Left ventricle myocardium superior (tissue), 1 donor: ENCODE measurements around the gene TOMM22. TPM values are rescaled to one million over a fixed set of nuclear protein-coding genes. Genes with fewer than 3 reads are reported as not detected.
"Not testable (repeated sequence)": the region's sequence is repeated elsewhere in the genome, so short reads cannot be mapped to it uniquely, and the experiment has no call there.

ENCODE experiments used
- ATAC-seq: fragments of 200-7000 bp; cut with Tn5 transposase; one replicate; pipeline ENCODE4 v1.9.1; 2020; ENCODE audit warnings: mild to moderate bottlenecking, moderate library complexity
- DNase-seq: peaks from one replicate; pipeline ENCODE4 v3.0.0-alpha.2; 2020
- intact Hi-C: fragments of 100-400 bp; cut with micrococcal nuclease; formaldehyde crosslinking; loops from one replicate; pipeline ENCODE4 v1.11.0; 2022
- long read RNA-seq: library from polyadenylated mRNA; unstranded; transcript quantifications from one replicate; pipeline ENCODE4 v2.0.0, GENCODE V29; 2021
- total RNA-seq: library from RNA; stranded (reverse); fragmentation: NEBNext Ultra II Directional; extraction: Animal tissue kit (Norgen Biotek cat#: 25700); gene quantifications from one replicate; pipeline ENCODE4 v1.2.1, GENCODE V29; 2021
- donor health status: DM: no; HTN: yes; CAD: no; lungs with severe emphysema.

The TOMM22 gene
- 65.5 TPM for total RNA-seq
- long read RNA-seq, transcript TOMM22-201 (4 exons, 2,040 nt), result major isoform, 56 of 62 reads
- long read RNA-seq, partial matches to known transcripts, result 0 of 62 reads
- long read RNA-seq, other reads (novel, unspliced or antisense), result 5 of 62 reads

DNA sequence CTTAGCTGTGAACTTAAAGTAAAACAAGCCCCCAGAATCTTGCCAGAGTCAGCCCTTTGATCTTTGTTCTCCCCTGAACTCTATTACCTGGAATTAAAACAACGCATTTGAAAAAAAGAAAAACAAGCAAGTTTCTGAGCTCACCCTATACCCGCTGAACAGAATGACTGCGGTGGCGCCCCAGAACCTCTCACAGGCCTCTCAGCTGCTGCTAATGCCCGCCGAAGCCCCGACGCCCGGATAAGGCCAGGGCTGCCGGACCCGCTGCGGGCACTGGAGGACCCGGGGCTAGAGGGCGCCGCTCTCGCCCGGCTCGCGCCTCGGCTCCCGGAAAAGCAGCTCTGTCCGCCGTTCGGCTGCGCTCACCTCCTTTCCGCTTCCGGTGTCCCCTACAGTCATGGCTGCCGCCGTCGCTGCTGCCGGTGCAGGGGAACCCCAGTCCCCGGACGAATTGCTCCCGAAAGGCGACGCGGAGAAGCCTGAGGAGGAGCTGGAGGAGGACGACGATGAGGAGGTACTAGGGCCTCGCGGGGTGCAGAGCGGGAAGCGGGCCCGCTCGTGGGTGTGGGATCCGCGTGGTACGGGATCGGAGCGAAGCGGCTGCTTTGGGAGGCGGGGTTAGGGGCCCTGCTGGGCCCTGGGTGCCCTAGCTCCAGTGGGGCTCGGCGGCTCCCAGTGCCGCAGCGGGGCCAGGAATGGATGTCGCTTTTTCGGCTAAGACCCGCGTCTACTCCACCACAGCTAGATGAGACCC lies at the start of gene TOMM22:
Gene TOMM22 (plus strand): TSS at position 376 of the 754 bp plus-strand sequence. CDS start 22 bp downstream, at position 398.
- peak; percentile 93 for DNase-seq
- intact Hi-C loops, result no loop called here
- ATAC-seq, result peak; percentile 99

DNA sequence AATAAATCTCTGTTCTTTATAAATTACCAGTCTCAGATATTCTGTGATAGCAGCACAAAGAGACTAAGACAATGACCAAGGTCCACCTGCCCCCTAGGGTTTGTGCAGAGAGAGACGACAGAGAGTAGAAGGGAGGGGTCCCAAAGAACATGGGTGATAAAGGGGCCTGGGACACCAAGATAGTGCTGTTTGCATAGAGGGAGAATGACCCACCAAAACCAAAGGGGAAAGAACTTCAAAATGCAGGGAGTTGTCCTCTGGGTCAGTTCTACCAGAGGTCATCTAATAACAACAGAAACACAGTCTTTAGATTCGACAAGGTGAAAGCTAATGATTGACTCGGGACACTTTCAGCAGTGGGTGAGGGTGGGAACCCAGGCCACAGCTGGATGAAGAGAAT lies 49.2 kb upstream of the TOMM22 start:
- intact Hi-C loops, result no loop called here
- DNase-seq (no peak), ATAC-seq (no peak)

DNA sequence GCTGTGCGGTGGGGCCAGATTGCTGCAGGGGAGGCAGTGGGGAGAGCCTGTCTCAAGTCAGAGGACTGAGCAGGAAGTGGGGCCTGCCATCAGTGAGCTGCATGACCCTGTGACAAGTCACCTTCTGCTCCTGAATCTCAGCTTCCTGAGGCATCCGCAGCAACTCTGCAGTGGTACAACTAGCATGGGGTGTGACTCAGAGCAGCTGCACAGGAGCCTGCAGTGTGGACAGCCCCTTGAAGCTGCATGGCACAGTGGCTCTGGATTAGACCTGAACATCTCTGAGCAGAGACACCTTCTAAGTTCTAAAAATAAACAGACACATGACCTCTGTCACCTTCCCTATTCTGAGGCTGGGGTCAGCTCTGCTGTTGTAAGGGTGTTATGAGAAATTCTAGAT lies 43.5 kb upstream of the TOMM22 start:
- intact Hi-C loops, result no loop called here
- DNase-seq (no peak), ATAC-seq (no peak)

DNA sequence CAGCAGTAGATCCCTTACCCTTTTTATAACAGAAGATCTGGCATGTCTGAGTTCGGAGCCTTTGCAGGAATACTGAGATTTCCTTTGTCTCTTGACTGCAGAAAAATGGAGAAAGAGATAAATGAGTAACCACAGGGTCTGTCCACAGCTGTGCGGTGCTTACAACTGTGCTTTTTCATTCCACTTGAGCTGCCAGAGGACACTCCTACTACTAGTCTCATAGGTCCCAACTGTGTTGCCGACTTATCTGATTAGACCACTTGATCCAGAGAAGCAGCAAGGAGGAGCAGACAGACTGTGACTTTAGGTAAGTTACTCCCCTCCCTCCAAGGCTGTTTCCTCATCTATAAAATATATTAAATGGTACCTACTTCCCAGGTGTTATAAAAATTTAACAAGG lies 43.0 kb upstream of the TOMM22 start:
- no peak for ATAC-seq
- intact Hi-C loops, result no loop called here
- no peak for DNase-seq

DNA sequence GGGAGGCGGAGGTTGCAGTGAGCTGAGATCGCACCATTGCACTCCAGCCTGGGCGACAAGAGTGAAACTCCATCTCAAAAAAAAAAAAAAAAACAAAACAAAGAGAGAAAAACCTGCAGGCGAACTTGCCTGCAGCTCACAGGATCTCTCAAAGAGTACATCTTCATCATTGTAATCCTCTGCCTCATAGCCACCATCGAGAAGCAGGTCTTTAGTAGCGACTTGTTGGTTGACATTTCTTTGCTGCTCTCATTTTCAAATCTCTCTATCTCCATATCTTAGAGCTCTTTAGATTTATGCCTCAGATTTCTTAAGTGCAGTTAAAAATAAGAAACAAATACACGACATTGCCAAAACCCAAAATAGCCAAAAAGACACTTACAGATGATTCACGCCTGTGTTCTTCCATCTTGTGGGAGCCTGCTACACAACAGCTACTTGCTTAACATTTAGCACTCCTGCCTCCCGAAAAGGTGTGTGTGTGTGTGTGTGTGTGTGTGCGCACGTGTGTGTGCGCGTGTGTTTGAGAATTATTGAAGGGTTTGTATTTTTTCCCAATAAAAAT lies 40.2 kb upstream of the TOMM22 start:
- intact Hi-C loops, result no loop called here
- no peak for ATAC-seq

DNA sequence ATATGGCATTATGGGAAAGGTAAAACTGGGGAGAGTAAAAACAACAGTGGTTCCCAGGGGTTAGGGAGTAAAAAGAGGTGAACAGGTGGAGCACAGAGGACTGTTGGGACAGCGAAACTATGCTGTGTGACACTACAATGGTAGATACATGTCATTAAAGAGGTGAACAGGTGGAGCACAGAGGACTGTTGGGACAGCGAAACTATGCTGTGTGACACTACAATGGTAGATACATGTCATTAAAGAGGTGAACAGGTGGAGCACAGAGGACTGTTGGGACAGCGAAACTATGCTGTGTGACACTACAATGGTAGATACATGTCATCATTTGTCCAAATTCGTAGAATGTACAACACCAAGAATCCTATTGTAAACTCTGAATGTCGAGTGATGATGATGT lies 37.5 kb upstream of the TOMM22 start:
- DNase-seq, intact Hi-C loops, ATAC-seq: not testable (repeated sequence)

More for the DNA sequence above, 40.2 kb upstream of the TOMM22 start:
- DNase-seq, result no peak

DNA sequence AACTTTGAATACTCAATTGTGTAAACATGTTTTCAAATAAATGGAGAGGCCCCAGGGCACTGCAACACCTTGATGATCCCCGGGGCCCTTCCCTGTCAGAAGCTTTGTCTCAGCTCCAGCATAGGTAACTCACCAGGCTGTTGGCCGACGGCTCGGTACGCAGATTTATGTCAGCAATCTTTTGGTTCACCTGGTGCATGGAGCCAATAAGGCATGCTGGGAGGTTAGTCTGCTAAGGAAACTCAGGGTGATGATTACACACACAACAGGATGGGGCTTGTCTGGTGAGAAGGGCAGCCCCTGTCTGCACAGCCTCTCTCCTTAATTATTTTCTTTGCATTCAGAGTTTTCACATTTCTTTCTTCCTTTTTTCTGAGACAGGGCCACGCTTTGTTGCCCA lies 36.3 kb upstream of the TOMM22 start:
- DNase-seq (no peak), ATAC-seq (no peak)
- intact Hi-C loops, result no loop called here

DNA sequence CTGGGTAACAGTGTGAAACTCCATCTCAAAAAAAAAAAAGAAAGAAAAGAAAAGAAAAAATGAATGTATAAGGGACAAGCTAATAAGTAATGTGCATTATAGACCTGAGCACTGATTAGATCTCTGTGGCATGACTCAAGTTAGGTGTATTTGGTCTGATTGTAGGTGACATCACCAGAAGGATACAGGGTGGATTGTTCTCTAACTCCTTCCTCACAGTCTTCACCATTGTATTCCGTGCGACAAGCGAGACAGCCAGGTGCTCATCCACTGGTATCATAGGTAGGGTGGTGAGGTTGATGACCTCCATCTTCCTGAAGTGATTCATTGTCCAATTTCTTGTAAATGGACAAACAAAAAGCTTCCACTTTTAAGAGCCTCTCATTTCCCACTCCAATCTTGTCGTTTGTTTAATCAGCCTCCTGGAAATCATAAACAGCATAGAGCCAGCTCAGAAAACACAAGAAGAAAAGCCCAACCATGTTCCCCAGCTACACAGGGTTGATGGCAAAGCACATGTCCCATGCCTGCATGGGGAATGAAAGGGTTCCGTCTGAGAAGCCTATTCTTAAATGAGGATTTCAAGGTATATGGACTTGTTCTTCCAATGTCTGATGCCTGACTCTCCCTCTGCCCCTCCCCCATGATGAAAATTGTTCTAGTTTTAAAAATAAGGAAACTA lies 31.8 kb upstream of the TOMM22 start:
- no peak for ATAC-seq
- intact Hi-C loops, result no loop called here
- no peak for DNase-seq

DNA sequence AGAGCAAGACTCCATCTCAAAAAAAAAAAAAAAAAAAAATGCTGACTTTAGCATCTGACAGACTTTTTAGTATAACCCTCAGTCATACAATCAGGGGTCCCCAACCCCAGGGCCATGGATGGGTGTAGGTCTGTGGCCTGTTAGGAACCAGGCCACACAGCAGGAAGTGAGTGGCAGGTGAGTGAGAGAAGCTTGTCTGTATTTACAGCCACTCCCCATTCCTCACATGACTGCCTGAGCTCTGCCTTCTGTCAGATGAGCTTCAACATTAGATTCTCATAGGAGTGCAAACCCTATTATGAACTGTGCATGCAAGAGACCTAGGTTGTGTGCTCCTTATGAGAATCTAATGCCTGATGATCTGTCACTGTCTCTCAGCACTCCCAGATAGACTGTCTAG lies 28.9 kb upstream of the TOMM22 start:
- DNase-seq, result no peak
- intact Hi-C loops, result no loop called here
- no peak for ATAC-seq

DNA sequence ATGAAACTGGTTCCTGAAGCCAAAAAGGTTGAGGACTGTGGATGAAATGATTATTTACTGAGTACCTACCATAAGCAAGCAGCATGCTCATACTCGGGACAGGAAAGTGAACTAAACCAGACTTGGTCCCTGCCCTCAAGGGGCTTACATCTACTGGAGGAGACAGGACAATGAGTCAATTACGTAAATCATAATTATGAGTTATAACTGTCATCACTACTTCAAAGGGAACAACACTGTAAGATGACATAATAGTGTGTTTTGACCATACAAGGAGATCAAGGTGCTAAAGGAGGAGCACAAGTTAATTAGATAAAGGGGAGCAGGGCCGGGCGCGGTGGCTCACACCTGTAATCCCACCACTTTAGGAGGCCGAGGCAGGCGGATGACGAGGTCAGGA lies 28.0 kb upstream of the TOMM22 start:
- intact Hi-C loops, result no loop called here
- DNase-seq, result no peak
- no peak for ATAC-seq

DNA sequence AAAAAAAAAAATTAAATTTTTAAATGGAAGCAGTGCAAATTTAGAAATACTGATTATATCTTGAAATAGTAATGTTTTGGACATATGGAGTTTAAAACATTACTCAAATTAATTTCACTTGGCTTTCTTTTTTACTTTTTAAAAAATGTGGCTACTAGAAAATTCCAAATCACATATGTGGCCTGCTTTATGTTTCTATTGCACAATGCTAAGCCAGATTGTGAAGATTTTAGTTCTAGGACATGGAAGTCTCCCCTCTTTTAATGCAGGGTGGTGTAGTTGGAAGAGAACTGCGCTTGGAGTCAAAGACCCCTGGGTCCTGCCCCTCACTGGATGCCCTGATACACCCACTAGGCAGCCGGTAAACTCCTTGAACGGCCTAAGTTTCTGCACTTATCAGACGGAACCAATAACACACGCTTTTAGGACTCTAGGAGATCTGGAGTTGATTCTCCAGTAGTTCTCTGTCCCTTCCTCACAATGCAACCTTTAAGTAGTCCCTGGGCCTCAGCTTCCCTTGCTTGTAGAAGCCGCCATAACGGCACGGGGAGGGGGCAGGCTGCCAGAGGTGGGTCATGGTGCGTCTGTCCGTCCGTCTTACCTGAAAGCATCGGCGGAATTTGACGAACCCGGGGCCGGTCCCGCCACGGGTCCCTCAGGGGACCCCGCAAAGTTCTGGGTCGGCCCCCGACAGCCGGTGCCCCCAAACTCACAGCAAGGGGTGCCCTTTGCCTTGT lies 26.1 kb upstream of the TOMM22 start:
- no peak for DNase-seq
- intact Hi-C loops, result no loop called here
- peak; percentile 5 for ATAC-seq

DNA sequence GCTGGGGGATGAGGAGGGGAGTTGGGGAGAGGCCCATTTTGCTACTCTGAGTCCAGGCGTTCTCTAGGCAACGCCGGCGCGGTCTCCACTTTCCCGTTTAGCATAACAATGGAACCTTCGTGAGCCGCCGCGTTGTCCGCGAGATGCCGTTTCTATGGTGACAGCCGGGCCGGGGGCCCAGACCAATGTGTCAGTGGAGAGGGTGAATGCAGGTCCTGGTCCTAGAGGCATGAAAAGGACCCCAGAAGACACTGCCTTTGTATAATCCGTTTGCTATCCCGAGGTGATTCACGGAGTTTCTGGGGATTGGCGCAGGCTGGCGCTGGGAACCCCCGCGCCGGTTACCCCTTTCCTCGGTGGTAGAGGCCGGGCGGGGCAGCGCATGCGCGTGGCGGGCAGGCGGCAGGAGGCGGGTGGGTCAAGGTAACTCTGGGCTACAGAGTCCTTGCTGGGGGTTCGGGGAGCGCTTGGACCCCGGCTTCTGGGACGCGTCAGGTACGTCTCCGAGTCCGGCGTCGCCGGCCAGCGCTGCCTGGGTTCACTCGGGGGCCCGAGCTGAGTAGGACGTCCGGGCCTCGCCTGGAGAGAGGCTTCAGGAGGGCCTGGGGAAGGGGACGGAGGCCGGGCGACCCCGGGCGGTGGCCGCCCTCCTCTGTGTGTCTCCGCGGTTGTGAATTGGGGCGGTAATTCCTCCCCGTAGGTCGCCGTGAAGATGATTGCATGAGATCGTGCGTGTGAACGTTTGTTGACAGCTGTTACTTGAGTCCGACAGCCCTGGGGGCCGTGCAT lies 25.3 kb upstream of the TOMM22 start, which contains the start of the genes CBY1 and FAM227A:
Gene CBY1 (plus strand): TSS at position 383 of the 789 bp plus-strand sequence. CDS start 11,417 bp downstream, outside the sequence.
Gene FAM227A (minus strand): TSS at position 137 of the 789 bp plus-strand sequence. CDS start 6,224 bp downstream, outside the sequence.
- intact Hi-C loops, result no loop called here

DNA sequence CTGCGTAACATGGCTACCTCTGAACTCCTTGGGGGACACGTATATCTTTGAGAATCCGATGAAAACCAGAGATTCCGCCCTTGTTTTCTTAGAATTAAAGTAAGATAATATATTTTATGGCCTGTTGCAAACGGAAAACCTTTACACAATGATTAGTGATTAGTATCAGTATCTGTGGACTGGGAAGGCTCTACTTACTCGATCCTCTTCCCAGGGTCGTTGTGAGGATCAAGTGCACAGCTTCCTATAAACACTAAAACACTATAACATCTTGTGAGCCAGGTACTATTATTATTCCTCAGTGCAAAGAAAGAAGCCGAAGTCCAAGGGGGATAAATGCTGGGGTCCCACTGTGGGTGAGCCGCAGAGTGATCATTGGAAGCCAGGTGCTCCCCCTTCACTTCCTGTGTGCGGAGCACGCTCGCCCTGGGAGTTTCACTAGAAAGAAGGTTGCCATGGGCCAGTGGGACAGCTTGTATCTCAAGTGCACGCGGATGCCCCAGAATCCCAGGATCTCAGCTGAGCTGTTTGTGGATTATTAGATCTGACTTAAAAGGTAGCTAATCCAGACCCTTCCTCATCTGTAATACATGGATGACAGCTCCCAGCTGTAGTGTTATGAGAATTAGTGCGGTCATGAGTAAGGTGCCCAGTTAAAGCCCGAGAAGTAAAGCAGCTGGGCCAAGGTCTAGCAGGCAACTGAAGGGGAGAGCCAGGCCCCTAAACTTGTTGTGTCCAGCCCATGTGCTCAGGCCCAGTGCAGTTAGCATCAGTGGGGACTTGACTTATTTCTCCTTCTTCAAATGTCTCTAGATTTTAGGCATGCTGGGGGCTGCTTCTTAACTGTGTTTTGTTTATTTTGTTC lies 24.5 kb upstream of the TOMM22 start:
- DNase-seq (no peak), ATAC-seq (peak; percentile 6)
- intact Hi-C loops, result no loop called here

More for the DNA sequence above, 25.3 kb upstream of the TOMM22 start, which contains the start of the genes CBY1 and FAM227A:
- DNase-seq (peak; percentile 92), ATAC-seq (peak; percentile 97)

DNA sequence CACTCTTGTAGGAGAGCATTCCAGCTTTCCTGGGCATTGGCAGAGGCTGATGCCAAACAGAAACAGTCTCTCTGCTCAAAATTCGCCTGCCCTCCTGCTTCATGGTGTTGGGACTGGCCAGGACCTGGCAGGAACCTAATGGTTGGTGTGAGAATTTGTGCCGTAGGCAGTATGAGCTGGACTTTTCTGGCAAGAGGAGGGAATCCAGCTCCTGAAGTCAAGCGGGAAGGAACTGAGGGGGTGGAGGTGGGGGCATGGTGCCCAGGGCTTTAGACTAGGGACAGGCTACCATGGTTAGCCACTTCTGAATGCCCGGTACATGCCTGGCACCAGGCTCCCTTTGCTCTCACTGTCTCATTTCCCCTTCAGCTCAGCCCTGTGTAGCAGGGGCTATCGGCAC lies 6.9 kb upstream of the TOMM22 start:
- DNase-seq, result no peak
- ATAC-seq, result peak; percentile 28
- intact Hi-C loops, result no loop called here

DNA sequence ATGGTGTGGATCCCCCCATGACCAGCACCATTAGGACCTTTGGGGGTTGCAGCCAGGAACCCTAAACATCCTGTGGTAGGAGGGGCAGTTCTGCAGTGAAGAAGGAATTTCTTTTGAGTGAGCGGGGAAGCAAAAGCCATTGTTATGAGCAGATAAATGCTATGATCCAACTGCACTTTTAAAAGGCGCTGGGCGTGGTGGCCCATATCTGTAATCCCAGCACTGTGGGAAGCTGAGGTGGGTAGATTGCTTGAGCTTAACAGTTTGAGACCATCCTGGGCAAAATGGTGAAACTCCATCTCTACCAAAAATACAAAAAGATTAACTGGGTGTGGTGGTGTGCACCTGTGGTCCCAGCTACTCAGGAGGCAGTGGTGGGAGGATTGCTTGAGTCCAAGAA lies 5.9 kb upstream of the TOMM22 start:
- ATAC-seq (no peak), DNase-seq (no peak)
- intact Hi-C loops, result no loop called here

DNA sequence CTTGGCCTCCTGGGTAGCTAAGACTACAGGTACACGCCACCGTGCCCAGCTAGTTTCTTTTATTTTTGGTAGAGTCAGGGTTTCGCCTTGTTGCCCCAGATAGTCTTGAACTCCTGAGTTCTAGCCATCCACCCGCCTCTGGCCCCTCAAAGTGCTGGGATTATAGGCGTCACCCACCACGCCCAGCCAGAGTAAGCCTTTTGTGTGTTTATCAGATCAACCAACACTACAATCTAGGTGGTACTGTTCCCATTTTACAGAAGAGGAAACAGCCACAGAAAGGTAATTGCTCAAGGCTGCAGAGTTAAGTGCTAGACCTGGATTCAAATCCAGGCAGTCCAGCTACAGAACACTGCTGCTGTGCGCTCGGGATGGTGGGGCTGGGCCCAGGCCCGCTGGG lies 3.1 kb downstream of the TOMM22 start:
- DNase-seq, result no peak
- intact Hi-C loops, result no loop called here
- no peak for ATAC-seq

DNA sequence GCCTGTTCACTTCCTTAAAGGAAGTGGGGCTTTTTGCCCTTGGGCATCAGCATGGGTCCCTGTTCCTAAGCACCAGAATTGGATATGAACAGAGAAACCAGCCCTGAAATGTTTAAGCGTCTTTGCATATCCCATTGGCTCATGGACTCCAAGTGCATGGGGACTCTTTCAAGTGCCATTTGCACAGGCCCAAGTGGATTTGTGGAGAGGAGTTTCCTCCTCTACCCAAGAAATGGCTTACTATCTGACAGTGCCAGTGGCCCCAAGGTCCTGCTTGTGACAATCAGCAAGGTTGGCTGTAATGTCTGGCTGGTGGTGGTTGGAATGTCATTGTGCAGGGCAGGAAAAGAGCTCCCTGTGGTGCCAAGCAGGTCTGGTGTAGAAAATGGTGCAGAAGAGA lies 4.0 kb downstream of the TOMM22 start:
- no peak for ATAC-seq
- intact Hi-C loops, result no loop called here
- no peak for DNase-seq

DNA sequence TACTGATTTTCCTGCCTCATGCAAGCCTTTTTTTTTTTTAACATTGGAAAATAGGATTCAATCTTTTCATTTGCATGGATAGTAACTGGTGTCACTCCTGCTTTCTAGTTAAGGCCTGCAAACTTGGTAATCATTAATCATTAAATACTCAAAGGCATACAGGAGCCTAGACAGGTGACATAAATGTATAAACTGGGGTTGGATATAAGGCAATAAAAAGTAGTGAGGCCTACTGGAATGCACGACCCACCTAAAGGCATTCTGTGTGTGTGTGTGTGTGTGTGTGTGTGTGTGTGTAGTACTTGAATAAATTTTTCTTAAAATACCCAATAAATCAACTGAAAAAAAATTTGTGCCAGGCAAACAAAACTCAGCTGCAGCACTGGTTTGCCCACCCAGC lies 7.9 kb downstream of the TOMM22 start:
- intact Hi-C loops, result no loop called here
- ATAC-seq (no peak), DNase-seq (no peak)
